Neuronal stem cell (in vitro differentiated cells): ENCODE data around the gene KDM7A. TPM values are rescaled to one million over a fixed set of nuclear protein-coding genes. Genes with fewer than 3 reads are reported as not detected.

Experiments
- small RNA-seq: library from polyadenylated mRNA; stranded (forward); fragments of <200 nt; extraction: miRNeasy Mini kit (QIAGEN cat#:217004); gene quantifications from one replicate; pipeline ENCODE3, GENCODE V24; 2013; ENCODE audit not compliant: insufficient read depth

KDM7A gene

Small RNA genes lying within 50 kb of the gene (small RNA-seq; reads per million reads assigned to genes)
- gene RF00019 = not detected
- not detected for gene RNU6-797P
